Liver (tissue), 9 donors: Measurements from ENCODE around the gene SLC2A9. TPM values are rescaled to one million over a fixed set of nuclear protein-coding genes. Genes with fewer than 3 reads are reported as not detected.

Experiments used
- DNase-seq: peaks from one replicate; pipeline ENCODE4 v3.0.0-alpha.2; 2017; ENCODE audit warnings: low spot score
- H3K27ac ChIP-seq, 2 donors: one replicate each; pipeline ENCODE4 v1.7.0; 2013; ENCODE audit warnings: inconsistent platforms in 2 of 2, low read length in 2 of 2, control low read depth in 1 of 2, low read depth in 1 of 2, mild to moderate bottlenecking in 1 of 2
- H3K27me3 ChIP-seq, 4 donors: one replicate each; pipeline versions ENCODE4 v1.6.1 to v1.7.0; 2013; ENCODE audit warnings: low read length in 3 of 4, inconsistent platforms in 1 of 4, mild to moderate bottlenecking in 1 of 4, moderate library complexity in 1 of 4; ENCODE audit not compliant: control insufficient read depth in 4 of 4, insufficient read depth in 4 of 4
- H3K36me3 ChIP-seq, 4 donors: one replicate each; pipeline versions ENCODE4 v1.6.1 to v1.7.0; 2013; ENCODE audit warnings: low read length in 3 of 4, mild to moderate bottlenecking in 3 of 4, low read depth in 1 of 4, moderate library complexity in 1 of 4; ENCODE audit not compliant: control insufficient read depth in 4 of 4, insufficient read depth in 3 of 4
- H3K4me1 ChIP-seq, 4 donors: one replicate each; pipeline versions ENCODE4 v1.6.1 to v1.7.0; 2013; ENCODE audit warnings: low read length in 3 of 4, mild to moderate bottlenecking in 3 of 4, moderate library complexity in 1 of 4; ENCODE audit not compliant: control insufficient read depth in 4 of 4, insufficient read depth in 4 of 4
- H3K4me3 ChIP-seq, 3 donors: one replicate each; pipeline versions ENCODE4 v1.6.1 to v1.7.0; 2013; ENCODE audit warnings: low read length in 3 of 3, control low read depth in 1 of 3, low read depth in 1 of 3, mild to moderate bottlenecking in 1 of 3
- H3K9ac ChIP-seq, 2 donors: one replicate each; pipeline ENCODE4 v1.7.0; 2013; ENCODE audit warnings: low read length in 2 of 2, mild to moderate bottlenecking in 2 of 2, moderate library complexity in 2 of 2, control low read depth in 1 of 2, low read depth in 1 of 2
- H3K9me3 ChIP-seq, 4 donors: one replicate each; pipeline versions ENCODE4 v1.6.1 to v1.7.0; 2013; ENCODE audit warnings: low read length in 3 of 4; ENCODE audit not compliant: control insufficient read depth in 4 of 4
- CTCF ChIP-seq: fragments of 150-350 bp; IDR thresholded peaks from 2 replicates; pipeline ENCODE4 v1.5.1; 2017; ENCODE audit warnings: improper control_type of control experiment, low read depth, low read length; ENCODE audit not compliant: missing input control
- EGR1 ChIP-seq, 2 donors: IDR thresholded peaks; 2 replicates each; pipeline ENCODE4 v1.6.1; 2016 to 2018; ENCODE audit warnings: antibody characterized with exemption in 2 of 2, low read depth in 2 of 2
- FOXA1 ChIP-seq: IDR thresholded peaks from 2 replicates; pipeline ENCODE4 v1.6.1; 2016; ENCODE audit warnings: antibody characterized with exemption
- HNF4A ChIP-seq, 2 donors: conservative IDR thresholded peaks; 2 replicates each; pipeline ENCODE4 v1.6.1; 2016; ENCODE audit warnings: antibody characterized with exemption in 2 of 2, mild to moderate bottlenecking in 2 of 2
- HNF4G ChIP-seq: IDR thresholded peaks from 2 replicates; pipeline ENCODE4 v1.6.1; 2016; ENCODE audit warnings: antibody characterized with exemption
- JUND ChIP-seq, 2 donors: IDR thresholded peaks; 2 replicates each; pipeline ENCODE4 v1.6.1; 2016; ENCODE audit warnings: antibody characterized with exemption in 2 of 2
- MAX ChIP-seq: IDR thresholded peaks from 2 replicates; pipeline ENCODE4 v1.6.1; 2016; ENCODE audit warnings: antibody characterized with exemption
- NR2F2 ChIP-seq: IDR thresholded peaks from 2 replicates; pipeline ENCODE4 v1.6.1; 2016; ENCODE audit warnings: antibody characterized with exemption
- RAD21 ChIP-seq, 2 donors: IDR thresholded peaks; 2 replicates each; pipeline ENCODE4 v1.6.1; 2016; ENCODE audit warnings: antibody characterized with exemption in 2 of 2, mild to moderate bottlenecking in 2 of 2
- REST ChIP-seq: IDR thresholded peaks from 2 replicates; pipeline ENCODE4 v1.6.1; 2016; ENCODE audit warnings: antibody characterized with exemption, mild to moderate bottlenecking
- RXRA ChIP-seq, 2 donors: IDR thresholded peaks; 2 replicates each; pipeline ENCODE4 v1.6.1; 2017 to 2018; ENCODE audit warnings: antibody characterized with exemption in 2 of 2, mild to moderate bottlenecking in 1 of 2
- SP1 ChIP-seq: IDR thresholded peaks from 2 replicates; pipeline ENCODE4 v1.6.1; 2018; ENCODE audit warnings: antibody characterized with exemption, mild to moderate bottlenecking
- TAF1 ChIP-seq: conservative IDR thresholded peaks from 2 replicates; pipeline ENCODE4 v1.6.1; 2016; ENCODE audit warnings: antibody characterized with exemption, mild to moderate bottlenecking
- YY1 ChIP-seq: IDR thresholded peaks from 2 replicates; pipeline ENCODE4 v1.6.1; 2016; ENCODE audit warnings: antibody characterized with exemption, mild to moderate bottlenecking
- WGBS: extraction: QIAGEN DNeasy Blood & Tissue Kit; methylation state at CpG from one replicate; pipeline ENCODE4 v1.1.7; 2013; 5-methylcytosine and 5-hydroxymethylcytosine counted together
- polyA plus RNA-seq, 2 donors: library from polyadenylated mRNA; stranded (reverse) in 1 of 2; unstranded in 1 of 2; fragments of 200-250 nt in 1 of 2; fragments of >200 nt in 1 of 2; fragmentation: Nextera tagmentation in 1 of 2; extraction: Ambion mirVana in 1 of 2; gene quantifications; one replicate each; pipeline versions ENCODE4 v1.2.1 to v1.2.3, GENCODE V29; 2013 to 2015
- total RNA-seq, 2 donors: library from RNA; depleted of rRNA; stranded (reverse); fragments of >200 nt; gene quantifications; one replicate each; pipeline ENCODE4 v1.2.3, GENCODE V29; 2014
- TF ChIP-seq, protein P1 (sequence below): IDR thresholded peaks from 2 replicates; pipeline ENCODE4 v1.6.1; 2016; ENCODE audit warnings: antibody characterized with exemption
- TF ChIP-seq, protein P2 (sequence below): IDR thresholded peaks from 2 replicates; pipeline ENCODE4 v1.6.1; 2016; ENCODE audit warnings: antibody characterized with exemption
- donor health status: healthy.
- donor health status: healthy.
- donor health status: healthy.
- donor health status: healthy.
- donor health status: healthy.

Gene SLC2A9
- total and polyA plus RNA-seq, 4 donors: 6.2 to 49.0 (median 21.6) TPM

DNA sequence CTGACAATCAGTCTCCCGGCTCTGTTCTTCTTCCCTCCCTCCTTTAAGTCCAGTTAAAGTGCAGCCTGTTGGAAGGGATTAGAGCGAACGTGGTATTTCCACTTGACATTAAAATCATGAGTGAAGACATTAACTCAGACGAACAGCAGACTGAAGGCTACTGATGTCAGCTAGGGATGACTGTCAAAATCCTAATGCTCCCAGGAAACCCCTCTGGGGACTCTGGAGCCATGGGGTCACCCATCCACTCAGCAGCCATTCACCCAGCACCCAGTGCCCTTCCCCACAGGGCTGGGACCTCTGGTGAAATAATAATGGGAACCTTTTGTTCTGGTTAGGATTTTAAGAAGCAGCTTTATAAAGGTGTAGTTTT lies 126.0 kb downstream of the SLC2A9 start:
- Histone ChIP-seq H3K36me3 (peaks cover 0 to 2% (median 0%) of the 10 kb centered on the region in 4 donors), H3K4me3 (no peak overlapping the region), H3K27me3 (no peaks in the 10 kb centered on the region), H3K9me3 (no peaks in the 10 kb centered on the region), H3K9ac (no peak overlapping the region), H3K4me1 (no peaks in the 10 kb centered on the region), H3K27ac (no peak overlapping the region)
- TF ChIP-seq EGR1 (IDR thresholded peaks at IDR 0.05; ENCODE audit: low read depth in 2 of 2): no peak
- TF ChIP-seq, protein P1, sequence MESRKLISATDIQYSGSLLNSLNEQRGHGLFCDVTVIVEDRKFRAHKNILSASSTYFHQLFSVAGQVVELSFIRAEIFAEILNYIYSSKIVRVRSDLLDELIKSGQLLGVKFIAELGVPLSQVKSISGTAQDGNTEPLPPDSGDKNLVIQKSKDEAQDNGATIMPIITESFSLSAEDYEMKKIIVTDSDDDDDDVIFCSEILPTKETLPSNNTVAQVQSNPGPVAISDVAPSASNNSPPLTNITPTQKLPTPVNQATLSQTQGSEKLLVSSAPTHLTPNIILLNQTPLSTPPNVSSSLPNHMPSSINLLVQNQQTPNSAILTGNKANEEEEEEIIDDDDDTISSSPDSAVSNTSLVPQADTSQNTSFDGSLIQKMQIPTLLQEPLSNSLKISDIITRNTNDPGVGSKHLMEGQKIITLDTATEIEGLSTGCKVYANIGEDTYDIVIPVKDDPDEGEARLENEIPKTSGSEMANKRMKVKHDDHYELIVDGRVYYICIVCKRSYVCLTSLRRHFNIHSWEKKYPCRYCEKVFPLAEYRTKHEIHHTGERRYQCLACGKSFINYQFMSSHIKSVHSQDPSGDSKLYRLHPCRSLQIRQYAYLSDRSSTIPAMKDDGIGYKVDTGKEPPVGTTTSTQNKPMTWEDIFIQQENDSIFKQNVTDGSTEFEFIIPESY: no peak
- TF ChIP-seq MAX: no peak
- TF ChIP-seq TAF1: no peak
- no peak for TF ChIP-seq RXRA (IDR thresholded peaks at IDR 0.05)
- TF ChIP-seq, protein P2, sequence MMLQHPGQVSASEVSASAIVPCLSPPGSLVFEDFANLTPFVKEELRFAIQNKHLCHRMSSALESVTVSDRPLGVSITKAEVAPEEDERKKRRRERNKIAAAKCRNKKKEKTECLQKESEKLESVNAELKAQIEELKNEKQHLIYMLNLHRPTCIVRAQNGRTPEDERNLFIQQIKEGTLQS: no peak
- no peak for TF ChIP-seq CTCF
- no peak for TF ChIP-seq REST
- no peak for TF ChIP-seq HNF4G
- TF ChIP-seq HNF4A (conservative IDR thresholded peaks at IDR 0.05): no peak
- TF ChIP-seq SP1: no peak
- no peak for TF ChIP-seq JUND (IDR thresholded peaks at IDR 0.05)
- TF ChIP-seq NR2F2: no peak
- TF ChIP-seq FOXA1: no peak
- no peak for TF ChIP-seq RAD21 (IDR thresholded peaks at IDR 0.05)
- TF ChIP-seq YY1: no peak
- DNase-seq: no peak
- WGBS: 86% methylated on average over 4 of the region's 4 CpGs
